HCT116 (cell line): ENCODE data around the gene HDLBP. TPM values are rescaled to one million over a fixed set of nuclear protein-coding genes. Genes with fewer than 3 reads are reported as not detected.

Source experiments
- ATAC-seq: fragments of 200-7000 bp; cut with Tn5 transposase; 2 replicates; pipeline ENCODE4 v1.9.1; 2020; ENCODE audit warnings: mild to moderate bottlenecking, moderate library complexity
- BruUV-seq: library from RNA; stranded (reverse); fragments of 400-500 nt; replicated peaks from 2 replicates; lab custom pipeline; 2021; lab: Mats Ljungman, UMichigan
- CTCF ChIA-PET: fragments of 300-600 bp; sonication (Branson Sonifier 250); formaldehyde crosslinking; loops from one replicate; lab custom pipeline; 2021; ENCODE audit warnings: antibody characterized with exemption; lab: Charles Lee
- POLR2A ChIA-PET: fragments of 300-600, 350-600 bp; sonication (Branson Sonifier 250); formaldehyde crosslinking; loops from one replicate; lab custom pipeline; 2021; ENCODE audit warnings: antibody characterized with exemption; lab: Charles Lee
- RAD21 ChIA-PET, 2 experiments: fragments of 300-600 bp; sonication (Branson Sonifier 250); formaldehyde crosslinking; loops; one replicate each; lab custom pipeline; 2023; ENCODE audit warnings: low total read pairs in 2 of 2; ENCODE audit not compliant: uncharacterized antibody in 2 of 2, unreplicated experiment in 2 of 2, low non-redundant PET in 1 of 2; lab: Charles Lee
- DNase-seq: peaks from one replicate; pipeline ENCODE4 v3.0.0-alpha.2; 2010; ENCODE audit warnings: low read depth, low spot score
- H2AFZ ChIP-seq: fragments of 200-600 bp; shearing (Covaris generic), sonication (generic); 2 replicates; pipeline ENCODE4 v1.6.1; 2017; ENCODE audit warnings: low read depth, mixed run types, mixed read lengths, antibody characterized with exemption, low read length; ENCODE audit not compliant: poor library complexity, severe bottlenecking
- H3K27ac ChIP-seq: 2 replicates; pipeline ENCODE4 v1.5.1; 2012; ENCODE audit warnings: low read depth, low read length
- H3K27me3 ChIP-seq: fragments of 200-600 bp; sonication (generic); 2 replicates; pipeline ENCODE4 v1.6.1; 2016; ENCODE audit warnings: mixed run types, low read length, mixed read lengths; ENCODE audit not compliant: insufficient read depth
- H3K36me3 ChIP-seq, 2 experiments: fragments of 200-500 bp in 1 of 2; fragments of 200-600 bp in 1 of 2; sonication (Bioruptor generic) in 1 of 2; sonication (generic) in 1 of 2; 2 replicates each; pipeline versions ENCODE4 v1.5.1 to v1.6.1; 2014 to 2016; ENCODE audit warnings: low read length in 2 of 2, inconsistent platforms in 1 of 2, mixed read lengths in 1 of 2, mixed run types in 1 of 2; ENCODE audit not compliant: insufficient read depth in 2 of 2, control insufficient read depth in 1 of 2
- H3K4me1 ChIP-seq, 2 experiments: fragments of 200-600 bp in 1 of 2; sonication (generic) in 1 of 2; 2 replicates each; pipeline versions ENCODE4 v1.5.1 to v1.6.1; 2012 to 2017; ENCODE audit warnings: low read length in 2 of 2, inconsistent platforms in 1 of 2, mild to moderate bottlenecking in 1 of 2, mixed read lengths in 1 of 2, mixed run types in 1 of 2, moderate library complexity in 1 of 2; ENCODE audit not compliant: insufficient read depth in 2 of 2, control insufficient read depth in 1 of 2
- H3K4me2 ChIP-seq: fragments of 200-600 bp; sonication (generic); 2 replicates; pipeline ENCODE4 v1.6.1; 2017; ENCODE audit warnings: mixed run types, low read length, mixed read lengths
- H3K4me3 ChIP-seq, 2 experiments: fragments of 200-600 bp in 1 of 2; sonication (generic) in 1 of 2; replicated peaks in 1 of 2; 2 replicates each; pipeline ENCODE4 v1.5.1; 2011 to 2016; ENCODE audit warnings: low read length in 2 of 2, control low read depth in 1 of 2, low read depth in 1 of 2, mild to moderate bottlenecking in 1 of 2, mixed read lengths in 1 of 2, mixed run types in 1 of 2
- H3K79me2 ChIP-seq: fragments of 200-600 bp; sonication (generic); 2 replicates; pipeline ENCODE4 v1.6.1; 2017; ENCODE audit warnings: mild to moderate bottlenecking, mixed run types, low read length, moderate library complexity, mixed read lengths; ENCODE audit not compliant: insufficient read depth
- H3K9ac ChIP-seq: fragments of 200-600 bp; sonication (generic); 2 replicates; pipeline ENCODE4 v1.6.1; 2016; ENCODE audit warnings: low read length, mixed read lengths
- H3K9me2 ChIP-seq: fragments of 200-600 bp; sonication (generic), shearing (Covaris generic); 2 replicates; pipeline ENCODE4 v1.6.1; 2017; ENCODE audit warnings: mixed run types, mild to moderate bottlenecking, moderate library complexity; ENCODE audit not compliant: insufficient read depth
- H3K9me3 ChIP-seq, 2 experiments: fragments of 200-500 bp in 1 of 2; fragments of 200-600 bp in 1 of 2; sonication (Bioruptor generic) in 1 of 2; sonication (generic) in 1 of 2; 2 replicates each; pipeline ENCODE4 v1.6.1; 2014 to 2017; ENCODE audit warnings: low read length in 2 of 2, mixed read lengths in 2 of 2, inconsistent platforms in 1 of 2, low read depth in 1 of 2, mild to moderate bottlenecking in 1 of 2, mixed run types in 1 of 2, moderate library complexity in 1 of 2; ENCODE audit not compliant: control insufficient read depth in 1 of 2, insufficient read depth in 1 of 2
- H4K20me1 ChIP-seq: fragments of 200-600 bp; sonication (generic), shearing (Covaris generic); 2 replicates; pipeline ENCODE4 v1.6.1; 2017; ENCODE audit warnings: mixed run types, mild to moderate bottlenecking, moderate library complexity; ENCODE audit not compliant: insufficient read depth
- ATF3 ChIP-seq: IDR thresholded peaks from 2 replicates; pipeline ENCODE4 v1.6.1; 2012
- CEBPB ChIP-seq: IDR thresholded peaks from 2 replicates; pipeline ENCODE4 v1.6.1; 2012; ENCODE audit warnings: low read depth
- CTCF ChIP-seq, 3 experiments: fragments of 200-600 bp in 1 of 3; sonication (generic) in 1 of 3; IDR thresholded peaks in 2 of 3; conservative IDR thresholded peaks in 1 of 3; 2 replicates each; pipeline ENCODE4 v1.5.1; 2012 to 2017; ENCODE audit warnings: low read depth in 2 of 3, low read length in 2 of 3, antibody characterized with exemption in 1 of 3, borderline replicate concordance in 1 of 3, control low read depth in 1 of 3, mild to moderate bottlenecking in 1 of 3, mixed read lengths in 1 of 3, mixed run types in 1 of 3, moderate library complexity in 1 of 3; ENCODE audit not compliant: insufficient read depth in 1 of 3
- EGR1 ChIP-seq: IDR thresholded peaks from 2 replicates; pipeline ENCODE4 v1.6.1; 2012; ENCODE audit warnings: low read depth
- EZH2phosphoT487 ChIP-seq: fragments of 200-600 bp; IDR thresholded peaks from 2 replicates; pipeline ENCODE4 v1.6.1; 2018; ENCODE audit warnings: antibody characterized with exemption, borderline replicate concordance
- JUND ChIP-seq: IDR thresholded peaks from 2 replicates; pipeline ENCODE4 v1.6.1; 2012
- POLR2A ChIP-seq: IDR thresholded peaks from 2 replicates; pipeline ENCODE4 v1.7.0; 2011; ENCODE audit warnings: borderline replicate concordance; ENCODE audit not compliant: insufficient read depth, insufficient read length; ENCODE audit errors: extremely low read depth
- RAD21 ChIP-seq: IDR thresholded peaks from 2 replicates; pipeline ENCODE4 v1.6.1; 2012; ENCODE audit warnings: low read depth, mild to moderate bottlenecking
- SIN3A ChIP-seq: IDR thresholded peaks from 2 replicates; pipeline ENCODE4 v1.6.1; 2012; ENCODE audit warnings: low read depth
- TCF7L2 ChIP-seq: IDR thresholded peaks from 2 replicates; pipeline ENCODE4 v1.7.0; 2011; ENCODE audit warnings: borderline replicate concordance, inconsistent platforms; ENCODE audit not compliant: insufficient read depth, insufficient read length; ENCODE audit errors: extremely low read depth
- YY1 ChIP-seq: IDR thresholded peaks from 2 replicates; pipeline ENCODE4 v1.6.1; 2011; ENCODE audit warnings: low read length, low read depth, moderate library complexity, mild to moderate bottlenecking; ENCODE audit not compliant: insufficient replicate concordance; ENCODE audit errors: extremely low read depth
- ZFX ChIP-seq: fragments of 450-650 bp; IDR thresholded peaks from 2 replicates; pipeline ENCODE4 v1.6.1; 2017
- intact Hi-C: fragments of 100-400 bp; cut with micrococcal nuclease; formaldehyde crosslinking; loops from 2 replicates; pipeline ENCODE4 v1.10.0; 2022
- total RNA-seq: library from RNA; stranded (reverse); gene quantifications from one replicate; pipeline ENCODE4 v1.2.1, GENCODE V29; 2021; ENCODE audit not compliant: unreplicated experiment

The HDLBP gene
- total RNA-seq, 1 experiment from 2014 or later, result 462 TPM

GRCh38 chr2:241285596-241285995 is 29.9 kb downstream of the HDLBP start:
- ChIA-PET CTCF (no interaction called here), RAD21 (no interaction called here), POLR2A (no interaction called here)
- TF ChIP-seq EGR1 (no peak), CEBPB (no peak)
- Histone ChIP-seq H3K9me3 (no peaks in the 10 kb centered on the region), H2AFZ (no peak overlapping the region), H3K4me3 (no peak overlapping the region), H3K9ac (no peak overlapping the region), H4K20me1 (peaks cover 25% of the 10 kb centered on the region; the same call in 1 of the 2 replicates), H3K27me3 (no peaks in the 10 kb centered on the region), H3K27ac (no peak overlapping the region), H3K36me3 (0 out of 4 replicates have a peak, but pooled peaks cover 0 to 4% of the 10 kb centered on the region in 2 experiments), H3K79me2 (peaks cover 98% of the 10 kb centered on the region), H3K4me2 (no peak overlapping the region), H3K4me1 (peaks cover 3 to 4% of the 10 kb centered on the region in 2 experiments; a peak in 2 of 4 replicates), H3K9me2 (no peaks in the 10 kb centered on the region)
- DNase-seq, result no peak
- BruUV-seq, result no TSS peak
- intact Hi-C loops, result no loop called here
- no peak for ATAC-seq

GRCh38 chr2:241282555-241282954 is 32.9 kb downstream of the HDLBP start:
- TF ChIP-seq SIN3A (no peak), RAD21 (no peak), ATF3 (no peak), TCF7L2 (no peak), EZH2phosphoT487 (no peak), CTCF (IDR thresholded peaks at IDR 0.05 in 2 of 3, conservative IDR thresholded peaks at IDR 0.05 in 1 of 3; ENCODE audit: borderline replicate concordance in 1 of 3, insufficient read depth in 1 of 3, low read depth in 2 of 3, low read length in 2 of 3) (no peak), POLR2A (no peak), JUND (no peak), ZFX (no peak), YY1 (no peak)
- ChIA-PET RAD21 (no interaction called here), POLR2A (no interaction called here), CTCF (no interaction called here)
- H3K79me2 ChIP-seq, result peaks cover 98% of the 10 kb centered on the region
- H3K4me2 ChIP-seq, result no peak overlapping the region
- no peaks in the 10 kb centered on the region for H3K9me3 ChIP-seq
- H3K27ac ChIP-seq, result no peak overlapping the region
- peaks cover 16% of the 10 kb centered on the region; the same call in 1 of the 2 replicates for H4K20me1 ChIP-seq
- no peak overlapping the region for H3K4me3 ChIP-seq
- 0 out of 4 replicates have a peak, but pooled peaks cover 0 to 4% of the 10 kb centered on the region in 2 experiments for H3K36me3 ChIP-seq
- H3K27me3 ChIP-seq, result no peaks in the 10 kb centered on the region
- no TSS peak for BruUV-seq
- H3K9ac ChIP-seq, result no peak overlapping the region
- DNase-seq, result no peak
- no peak for ATAC-seq
- no peak overlapping the region for H2AFZ ChIP-seq
- intact Hi-C loops, result no loop called here
- H3K9me2 ChIP-seq, result no peaks in the 10 kb centered on the region
- peaks cover 4 to 15% of the 10 kb centered on the region in 2 experiments; a peak in 3 of 4 replicates for H3K4me1 ChIP-seq
